Body of pancreas (tissue), 4 donors: ENCODE measurements around the gene AGBL2. TPM values are rescaled to one million over a fixed set of nuclear protein-coding genes. Genes with fewer than 3 reads are reported as not detected.
"Not testable (repeated sequence)": the region's sequence is repeated elsewhere in the genome, so short reads cannot be mapped to it uniquely, and the experiment has no call there.

Experiments
- ATAC-seq: fragments of 150-250 bp; one replicate; pipeline ENCODE4 v1.9.1; 2016
- DNase-seq, 4 donors: peaks; one replicate each; pipeline ENCODE4 v3.0.0-alpha.2; 2019
- H3K27ac ChIP-seq, 4 donors: fragments of 200-600 bp; sonication (generic); 1 replicate in 3 of 4; 2 replicates in 1 of 4; pipeline versions ENCODE4 v1.5.1 to v1.6.1; 2016 to 2019; ENCODE audit warnings: mild to moderate bottlenecking in 1 of 4, mixed read lengths in 1 of 4, moderate library complexity in 1 of 4
- H3K27me3 ChIP-seq, 2 donors: fragments of 200-600 bp; sonication (generic); one replicate each; pipeline ENCODE4 v1.6.0; 2016; ENCODE audit warnings: mild to moderate bottlenecking in 1 of 2
- H3K36me3 ChIP-seq, 2 donors: fragments of 200-600 bp; sonication (generic); replicated peaks in 1 of 2; 2 replicates each; pipeline ENCODE4 v1.5.1; 2016; ENCODE audit warnings: low read depth in 2 of 2; ENCODE audit not compliant: insufficient read depth in 1 of 2
- H3K4me1 ChIP-seq: fragments of 200-600 bp; sonication (generic); one replicate; pipeline ENCODE4 v1.6.0; 2016
- H3K4me3 ChIP-seq, 2 donors: fragments of 200-600 bp; sonication (generic); 1 replicate in 1 of 2; 2 replicates in 1 of 2; pipeline ENCODE4 v1.5.1; 2016 to 2019
- H3K9me3 ChIP-seq, 3 donors: fragments of 200-600 bp; sonication (generic); 1 replicate in 2 of 3; 2 replicates in 1 of 3; pipeline ENCODE4 v1.5.1; 2016
- CTCF ChIP-seq, 7 experiments: fragments of 450-650 bp in 4 of 7; fragments of 200-600 bp in 3 of 7; sonication (generic) in 3 of 7; IDR thresholded peaks; one replicate each; pipeline ENCODE4 v1.5.1; 2016 to 2019; ENCODE audit warnings: antibody characterized with exemption in 7 of 7
- POLR2A ChIP-seq, 3 donors: fragments of 450-650 bp; IDR thresholded peaks; one replicate each; pipeline ENCODE4 v1.6.1; 2016; ENCODE audit warnings: antibody characterized with exemption in 3 of 3, mild to moderate bottlenecking in 2 of 3
- WGBS, 2 donors: methylation state at CpG; one replicate each; pipeline ENCODE4 v1.1.5; 2017; 5-methylcytosine and 5-hydroxymethylcytosine counted together
- intact Hi-C: fragments of 100-400 bp; cut with DNase I; formaldehyde crosslinking; loops from one replicate; pipeline ENCODE4 v1.15.1; 2023
- total RNA-seq, 2 donors: library from RNA; depleted of rRNA; stranded (reverse); fragments of >200 nt; gene quantifications; one replicate each; pipeline ENCODE4 v1.1.0, GENCODE V29; 2016

Gene AGBL2
- total RNA-seq, 2 donors from 2014 or later, result 2.9 to 5.3 TPM

- Histone ChIP-seq H3K9me3 (no peaks in the 10 kb centered on the region), H3K36me3 (no peaks in the 10 kb centered on the region), H3K27me3 (no peaks in the 10 kb centered on the region), H3K4me1 (no peaks in the 10 kb centered on the region), H3K4me3 (no peak overlapping the region), H3K27ac (no peak overlapping the region)
- 83 to 87% methylated on average over 2 of the region's 2 CpGs for WGBS, 2 donors
- intact Hi-C loops, result no loop called here
- no peak for DNase-seq
- no peak for TF ChIP-seq POLR2A (IDR thresholded peaks at IDR 0.05)
- no peak for TF ChIP-seq CTCF (IDR thresholded peaks at IDR 0.05)
- ATAC-seq, result no peak
Observed at GRCh38 chr11:47667555-47667954, 47.6 kb downstream of the AGBL2 start.

- ATAC-seq (no peak), DNase-seq (no peak)
- no peaks in the 10 kb centered on the region for H3K9me3 ChIP-seq
- intact Hi-C loops, result no loop called here
- no peak for TF ChIP-seq CTCF (IDR thresholded peaks at IDR 0.05)
- TF ChIP-seq POLR2A (IDR thresholded peaks at IDR 0.05), result no peak
- H3K27ac ChIP-seq, result no peak overlapping the region
- 74 to 75% methylated on average over 4 of the region's 4 CpGs for WGBS, 2 donors
- H3K4me1 ChIP-seq, result no peaks in the 10 kb centered on the region
- H3K4me3 ChIP-seq, result no peak overlapping the region
- H3K27me3 ChIP-seq, result no peaks in the 10 kb centered on the region
- no peaks in the 10 kb centered on the region for H3K36me3 ChIP-seq
Observed at GRCh38 chr11:47667135-47667534, 48.0 kb downstream of the AGBL2 start.

GRCh38 chr11:47664936-47665335 lies 50.2 kb downstream of the AGBL2 start:
- ATAC-seq, intact Hi-C loops, DNase-seq: not testable (repeated sequence)

GRCh38 chr11:47661245-47661644 lies 53.9 kb downstream of the AGBL2 start:
- intact Hi-C loops, result no loop called here
- no peaks in the 10 kb centered on the region for H3K9me3 ChIP-seq
- DNase-seq (no peak), ATAC-seq (no peak)
- no peaks in the 10 kb centered on the region for H3K4me1 ChIP-seq
- no peak overlapping the region for H3K27ac ChIP-seq
- H3K27me3 ChIP-seq, result no peaks in the 10 kb centered on the region
- H3K4me3 ChIP-seq, result no peak overlapping the region
- H3K36me3 ChIP-seq, result no peaks in the 10 kb centered on the region
- WGBS, 2 donors, result 95 to 100% methylated on average over 2 of the region's 2 CpGs
- TF ChIP-seq POLR2A (IDR thresholded peaks at IDR 0.05) (no peak), CTCF (IDR thresholded peaks at IDR 0.05) (no peak)

More at GRCh38 chr11:47664936-47665335, 50.2 kb downstream of the AGBL2 start:
- not testable (repeated sequence) for H3K27ac ChIP-seq, H3K36me3 ChIP-seq, H3K9me3 ChIP-seq, H3K4me1 ChIP-seq, H3K4me3 ChIP-seq, H3K27me3 ChIP-seq
- 91 to 96% methylated on average over 4 of the region's 4 CpGs for WGBS, 2 donors

- Histone ChIP-seq H3K27me3 (no peaks in the 10 kb centered on the region), H3K27ac (no peak overlapping the region), H3K4me1 (no peaks in the 10 kb centered on the region), H3K36me3 (no peaks in the 10 kb centered on the region), H3K9me3 (no peaks in the 10 kb centered on the region), H3K4me3 (no peak overlapping the region)
- TF ChIP-seq POLR2A (IDR thresholded peaks at IDR 0.05) (no peak), CTCF (IDR thresholded peaks at IDR 0.05) (no peak)
- intact Hi-C loops, result no loop called here
- 72 to 79% methylated on average over 4 of the region's 4 CpGs for WGBS, 2 donors
- DNase-seq (no peak), ATAC-seq (no peak)
Observed at GRCh38 chr11:47659276-47659675, 55.9 kb downstream of the AGBL2 start.
